ENCODE measurements around the gene ZDHHC12.

Gene ZDHHC12

GRCh38 chr9:128750926-128751595, 27.1 kb upstream of the ZDHHC12 start:
- H3K27ac ChIP-seq (ENCODE audit: low read length) = no peak overlapping the region
- no peak for TF ChIP-seq EZH2phosphoT487 (IDR thresholded peaks at IDR 0.05; ENCODE audit: low read depth)
- TF ChIP-seq, protein P1, sequence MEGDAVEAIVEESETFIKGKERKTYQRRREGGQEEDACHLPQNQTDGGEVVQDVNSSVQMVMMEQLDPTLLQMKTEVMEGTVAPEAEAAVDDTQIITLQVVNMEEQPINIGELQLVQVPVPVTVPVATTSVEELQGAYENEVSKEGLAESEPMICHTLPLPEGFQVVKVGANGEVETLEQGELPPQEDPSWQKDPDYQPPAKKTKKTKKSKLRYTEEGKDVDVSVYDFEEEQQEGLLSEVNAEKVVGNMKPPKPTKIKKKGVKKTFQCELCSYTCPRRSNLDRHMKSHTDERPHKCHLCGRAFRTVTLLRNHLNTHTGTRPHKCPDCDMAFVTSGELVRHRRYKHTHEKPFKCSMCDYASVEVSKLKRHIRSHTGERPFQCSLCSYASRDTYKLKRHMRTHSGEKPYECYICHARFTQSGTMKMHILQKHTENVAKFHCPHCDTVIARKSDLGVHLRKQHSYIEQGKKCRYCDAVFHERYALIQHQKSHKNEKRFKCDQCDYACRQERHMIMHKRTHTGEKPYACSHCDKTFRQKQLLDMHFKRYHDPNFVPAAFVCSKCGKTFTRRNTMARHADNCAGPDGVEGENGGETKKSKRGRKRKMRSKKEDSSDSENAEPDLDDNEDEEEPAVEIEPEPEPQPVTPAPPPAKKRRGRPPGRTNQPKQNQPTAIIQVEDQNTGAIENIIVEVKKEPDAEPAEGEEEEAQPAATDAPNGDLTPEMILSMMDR (IDR thresholded peaks at IDR 0.05; ENCODE audit: low read depth, low read length) = no peak
- no peaks in the 10 kb centered on the region for H3K9me3 ChIP-seq (ENCODE audit: insufficient read depth, low read length)
- no peak overlapping the region for H3K4me2 ChIP-seq (ENCODE audit: low read length)
- no peak overlapping the region for H3K4me3 ChIP-seq (ENCODE audit: low read length)
- H2AFZ ChIP-seq (ENCODE audit: low read depth, low read length) = no peak overlapping the region
- H3K4me1 ChIP-seq (ENCODE audit: low read length) = no peaks in the 10 kb centered on the region
- no peaks in the 10 kb centered on the region for H3K36me3 ChIP-seq (replicated peaks; ENCODE audit: low read depth, low read length)
- no peaks in the 10 kb centered on the region for H4K20me1 ChIP-seq (ENCODE audit: insufficient read depth, low read length)
- no peak overlapping the region for H3K9ac ChIP-seq (ENCODE audit: low read length)
- H3K79me2 ChIP-seq (ENCODE audit: low read length) = no peaks in the 10 kb centered on the region
- no peaks in the 10 kb centered on the region for H3K27me3 ChIP-seq (ENCODE audit: low read depth, low read length)

DNA sequence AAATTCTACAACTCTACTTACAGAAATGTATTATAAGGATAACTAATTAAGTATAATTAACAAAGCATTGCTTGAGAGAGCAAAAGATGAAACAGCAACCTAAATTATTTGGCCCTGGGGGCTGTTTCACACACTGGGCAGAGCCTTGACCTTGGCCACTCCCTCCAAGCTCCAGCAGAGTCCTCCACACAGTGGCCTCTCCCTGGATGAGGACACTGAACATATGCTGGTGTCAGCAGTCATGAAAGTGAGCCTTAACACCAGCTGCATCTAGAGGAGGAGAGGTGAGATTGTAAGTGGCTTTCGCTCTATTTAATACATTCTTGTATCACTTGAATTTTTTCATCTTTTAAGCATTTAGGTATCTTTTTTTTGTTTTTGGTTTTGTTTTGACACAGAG, 23.3 kb upstream of the ZDHHC12 start:
- no peaks in the 10 kb centered on the region for H4K20me1 ChIP-seq (ENCODE audit: insufficient read depth, low read length)
- no peak overlapping the region for H3K27ac ChIP-seq (ENCODE audit: low read length)
- H3K4me2 ChIP-seq (ENCODE audit: low read length) = no peak overlapping the region
- no peaks in the 10 kb centered on the region for H3K79me2 ChIP-seq (ENCODE audit: low read length)
- no peaks in the 10 kb centered on the region for H3K36me3 ChIP-seq (replicated peaks; ENCODE audit: low read depth, low read length)
- TF ChIP-seq EZH2phosphoT487 (IDR thresholded peaks at IDR 0.05; ENCODE audit: low read depth) = no peak
- TF ChIP-seq, protein P1 (IDR thresholded peaks at IDR 0.05; ENCODE audit: low read depth, low read length) = no peak
- H3K9me3 ChIP-seq (ENCODE audit: insufficient read depth, low read length) = no peaks in the 10 kb centered on the region
- no peak overlapping the region for H3K4me3 ChIP-seq (ENCODE audit: low read length)
- H3K9ac ChIP-seq (ENCODE audit: low read length) = no peak overlapping the region
- H3K4me1 ChIP-seq (ENCODE audit: low read length) = no peaks in the 10 kb centered on the region
- no peaks in the 10 kb centered on the region for H3K27me3 ChIP-seq (ENCODE audit: low read depth, low read length)
- H2AFZ ChIP-seq (ENCODE audit: low read depth, low read length) = no peak overlapping the region

DNA sequence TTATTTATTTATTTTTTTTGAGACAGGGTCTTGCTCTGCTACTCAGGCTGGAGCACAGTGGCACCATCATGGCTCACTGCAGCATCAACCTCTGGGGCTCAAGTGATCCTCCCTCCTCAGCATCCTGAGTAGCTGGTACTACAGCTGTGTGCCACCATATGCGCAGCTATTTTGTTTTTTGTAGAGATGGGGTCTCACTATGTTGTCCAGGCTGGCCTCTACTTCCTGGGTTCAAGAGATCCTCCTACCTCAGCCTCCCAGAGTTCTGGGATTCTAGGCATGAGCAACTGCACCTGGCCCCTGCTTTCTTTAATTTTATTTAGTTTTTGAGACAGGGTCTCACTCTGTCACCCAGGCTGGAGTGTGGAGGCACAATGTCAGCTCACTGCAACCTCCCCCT, 19.5 kb upstream of the ZDHHC12 start:
- H3K4me2 ChIP-seq (ENCODE audit: low read length) = no peak overlapping the region
- no peaks in the 10 kb centered on the region for H3K9me3 ChIP-seq (ENCODE audit: insufficient read depth, low read length)
- H3K27me3 ChIP-seq (ENCODE audit: low read depth, low read length) = no peaks in the 10 kb centered on the region
- no peak overlapping the region for H3K4me3 ChIP-seq (ENCODE audit: low read length)
- H3K27ac ChIP-seq (ENCODE audit: low read length) = no peak overlapping the region
- no peaks in the 10 kb centered on the region for H4K20me1 ChIP-seq (ENCODE audit: insufficient read depth, low read length)
- no peak overlapping the region for H3K9ac ChIP-seq (ENCODE audit: low read length)
- H3K36me3 ChIP-seq (replicated peaks; ENCODE audit: low read depth, low read length) = no peaks in the 10 kb centered on the region
- TF ChIP-seq, protein P1 (IDR thresholded peaks at IDR 0.05; ENCODE audit: low read depth, low read length) = no peak
- TF ChIP-seq EZH2phosphoT487 (IDR thresholded peaks at IDR 0.05; ENCODE audit: low read depth) = no peak
- H2AFZ ChIP-seq (ENCODE audit: low read depth, low read length) = no peak overlapping the region
- no peaks in the 10 kb centered on the region for H3K4me1 ChIP-seq (ENCODE audit: low read length)
- H3K79me2 ChIP-seq (ENCODE audit: low read length) = no peaks in the 10 kb centered on the region

DNA sequence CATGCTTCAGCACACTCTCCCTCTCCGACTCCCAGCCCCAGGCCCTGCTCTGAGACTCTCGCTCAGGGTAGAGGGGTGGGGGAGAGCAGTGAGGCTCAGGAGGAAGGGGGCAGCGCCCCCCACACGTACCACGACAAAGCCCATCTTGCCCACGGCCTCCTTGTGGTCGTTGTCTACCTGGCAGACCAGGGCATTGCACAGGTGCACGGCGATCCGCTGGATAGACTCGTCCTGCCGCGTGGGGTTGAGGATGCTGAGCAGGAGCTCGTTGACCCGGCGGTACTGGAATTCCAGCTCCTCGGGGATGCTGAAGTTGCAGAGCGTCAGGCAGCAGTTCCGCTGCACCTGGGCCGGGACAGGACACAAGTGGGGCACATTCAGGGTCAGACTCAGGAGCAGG, 18.5 kb upstream of the ZDHHC12 start:
- H3K79me2 ChIP-seq (ENCODE audit: low read length) = no peaks in the 10 kb centered on the region
- H3K9me3 ChIP-seq (ENCODE audit: insufficient read depth, low read length) = no peaks in the 10 kb centered on the region
- H3K4me2 ChIP-seq (ENCODE audit: low read length) = no peak overlapping the region
- H3K4me3 ChIP-seq (ENCODE audit: low read length) = no peak overlapping the region
- H3K4me1 ChIP-seq (ENCODE audit: low read length) = no peaks in the 10 kb centered on the region
- TF ChIP-seq EZH2phosphoT487 (IDR thresholded peaks at IDR 0.05; ENCODE audit: low read depth) = no peak
- H4K20me1 ChIP-seq (ENCODE audit: insufficient read depth, low read length) = no peaks in the 10 kb centered on the region
- H3K36me3 ChIP-seq (replicated peaks; ENCODE audit: low read depth, low read length) = no peaks in the 10 kb centered on the region
- no peak overlapping the region for H2AFZ ChIP-seq (ENCODE audit: low read depth, low read length)
- no peaks in the 10 kb centered on the region for H3K27me3 ChIP-seq (ENCODE audit: low read depth, low read length)
- H3K27ac ChIP-seq (ENCODE audit: low read length) = no peak overlapping the region
- no peak overlapping the region for H3K9ac ChIP-seq (ENCODE audit: low read length)
